Measurements from ENCODE around the gene ATXN7L3.

Gene ATXN7L3

DNA sequence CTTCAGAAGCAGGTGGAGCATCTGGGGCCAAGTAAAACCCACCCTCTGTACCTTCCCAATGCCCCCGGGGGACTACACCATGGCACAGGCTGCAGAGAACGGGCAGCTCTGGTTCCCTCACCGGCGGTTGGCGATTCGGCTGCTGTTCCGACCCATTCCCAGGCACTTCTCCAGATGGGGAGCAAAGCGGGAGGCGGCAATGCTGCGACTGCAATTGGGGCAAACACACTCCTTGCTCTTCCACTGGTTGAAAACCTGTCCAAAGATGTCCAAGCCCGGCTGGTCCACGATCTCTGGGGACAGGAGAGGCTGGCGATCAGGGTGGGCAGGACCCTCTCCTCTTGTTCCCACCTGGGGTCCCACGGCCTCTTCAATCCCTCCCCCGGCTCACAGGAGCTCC, 2.6 kb downstream of the ATXN7L3 start:
- TF ChIP-seq ELK4 (IDR thresholded peaks at IDR 0.05; ENCODE audit: borderline replicate concordance, low read depth, low read length) = no peak
- TF ChIP-seq ZSCAN16 (tag by site-specific recombination; IDR thresholded peaks at IDR 0.05) = no peak
- Histone ChIP-seq H3K27ac (ENCODE audit: extremely low read depth, low read depth, low read length) (no peak overlapping the region; the same call in 1 of the 2 replicates), H3K4me1 (ENCODE audit: control insufficient read depth, insufficient read depth, low read length) (peaks cover 5% of the 10 kb centered on the region), H3K4me3 (ENCODE audit: low read depth, low read length) (no peak overlapping the region), H3K36me3 (ENCODE audit: control insufficient read depth in 2 of 2, insufficient read depth in 1 of 2, low read length in 2 of 2) (peaks cover 11 to 56% of the 10 kb centered on the region in 2 experiments; a peak in 2 of 3 replicates), H3K9me3 (ENCODE audit: control insufficient read depth, insufficient read depth, low read depth, low read length) (no peaks in the 10 kb centered on the region)
- POLR2A ChIA-PET = interaction anchor here (4.9 kb wide), 1 partner anchor 11 kb away, joined by 46 read pairs; the partner anchor contains the start of gene TMUB2
- CTCF ChIA-PET = interaction anchor here (0.9 to 2.1 kb wide), 4 partner anchors 11 to 153 kb away, joined by 3 to 5 read pairs (median 4); partner anchors contain the start of gene TMUB2

- H3K4me3 ChIP-seq (ENCODE audit: low read depth, low read length) = no peak overlapping the region
- peaks cover 11 to 86% of the 10 kb centered on the region in 2 experiments; a peak in 2 of 3 replicates for H3K36me3 ChIP-seq (ENCODE audit: control insufficient read depth in 2 of 2, insufficient read depth in 1 of 2, low read length in 2 of 2)
- peak overlapping the region; percentile 71 for H3K27ac ChIP-seq (ENCODE audit: extremely low read depth, low read depth, low read length)
- H3K9me3 ChIP-seq (ENCODE audit: control insufficient read depth, insufficient read depth, low read depth, low read length) = no peaks in the 10 kb centered on the region
- CTCF ChIA-PET = interaction anchor here (1.0 to 1.9 kb wide), 2 partner anchors 10 to 138 kb away, joined by 3 to 7 read pairs; no protein-coding TSS in a partner anchor
- no peaks in the 10 kb centered on the region for H3K4me1 ChIP-seq (ENCODE audit: control insufficient read depth, insufficient read depth, low read length)
- POLR2A ChIA-PET = no interaction called here
- TF ChIP-seq ZNF2 (tag by site-specific recombination; IDR thresholded peaks at IDR 0.05) (no peak), ZNF341 (tag by site-specific recombination; IDR thresholded peaks at IDR 0.05; ENCODE audit: low read depth) (peak; percentile 56; the same call in 1 of the 2 replicates), ZNF585B (tag by site-specific recombination; IDR thresholded peaks at IDR 0.05) (no peak), ZNF398 (tag by site-specific recombination; IDR thresholded peaks at IDR 0.05) (peak; percentile 90), ZFP41 (tag by site-specific recombination; IDR thresholded peaks at IDR 0.05; ENCODE audit: borderline replicate concordance) (no peak), ZNF530 (tag by site-specific recombination; IDR thresholded peaks at IDR 0.05; ENCODE audit: low read depth) (no peak), ZNF184 (tag by site-specific recombination; IDR thresholded peaks at IDR 0.05) (no peak), GFI1B (tag by site-specific recombination; IDR thresholded peaks at IDR 0.05) (no peak), ZNF133 (tag by site-specific recombination; IDR thresholded peaks at IDR 0.05) (no peak), ZNF311 (tag by site-specific recombination; IDR thresholded peaks at IDR 0.05; ENCODE audit: borderline replicate concordance) (no peak), KLF16 (tag by site-specific recombination; IDR thresholded peaks at IDR 0.05) (no peak), ZNF549 (tag by site-specific recombination; IDR thresholded peaks at IDR 0.05) (no peak), SP7 (tag by site-specific recombination; IDR thresholded peaks at IDR 0.05) (no peak), ZNF157 (tag by site-specific recombination; IDR thresholded peaks at IDR 0.05) (no peak), ZEB2 (tag by site-specific recombination; IDR thresholded peaks at IDR 0.05) (no peak), ZBTB48 (tag by site-specific recombination; IDR thresholded peaks at IDR 0.05) (no peak), ZNF837 (tag by site-specific recombination; IDR thresholded peaks at IDR 0.05) (no peak), ZFP69B (tag by site-specific recombination; IDR thresholded peaks at IDR 0.05) (no peak), ZNF132 (tag by site-specific recombination; IDR thresholded peaks at IDR 0.05; ENCODE audit: borderline replicate concordance) (no peak), ZNF560 (tag by site-specific recombination; IDR thresholded peaks at IDR 0.05; ENCODE audit: borderline replicate concordance) (no peak), ZNF600 (tag by site-specific recombination; IDR thresholded peaks at IDR 0.05) (peak; percentile 30; the same call in 1 of the 2 replicates), ZBTB49 (tag by site-specific recombination; IDR thresholded peaks at IDR 0.05; ENCODE audit: low read depth) (no peak), ZNF514 (tag by site-specific recombination; IDR thresholded peaks at IDR 0.05) (no peak)
- TF ChIP-seq, protein P1, sequence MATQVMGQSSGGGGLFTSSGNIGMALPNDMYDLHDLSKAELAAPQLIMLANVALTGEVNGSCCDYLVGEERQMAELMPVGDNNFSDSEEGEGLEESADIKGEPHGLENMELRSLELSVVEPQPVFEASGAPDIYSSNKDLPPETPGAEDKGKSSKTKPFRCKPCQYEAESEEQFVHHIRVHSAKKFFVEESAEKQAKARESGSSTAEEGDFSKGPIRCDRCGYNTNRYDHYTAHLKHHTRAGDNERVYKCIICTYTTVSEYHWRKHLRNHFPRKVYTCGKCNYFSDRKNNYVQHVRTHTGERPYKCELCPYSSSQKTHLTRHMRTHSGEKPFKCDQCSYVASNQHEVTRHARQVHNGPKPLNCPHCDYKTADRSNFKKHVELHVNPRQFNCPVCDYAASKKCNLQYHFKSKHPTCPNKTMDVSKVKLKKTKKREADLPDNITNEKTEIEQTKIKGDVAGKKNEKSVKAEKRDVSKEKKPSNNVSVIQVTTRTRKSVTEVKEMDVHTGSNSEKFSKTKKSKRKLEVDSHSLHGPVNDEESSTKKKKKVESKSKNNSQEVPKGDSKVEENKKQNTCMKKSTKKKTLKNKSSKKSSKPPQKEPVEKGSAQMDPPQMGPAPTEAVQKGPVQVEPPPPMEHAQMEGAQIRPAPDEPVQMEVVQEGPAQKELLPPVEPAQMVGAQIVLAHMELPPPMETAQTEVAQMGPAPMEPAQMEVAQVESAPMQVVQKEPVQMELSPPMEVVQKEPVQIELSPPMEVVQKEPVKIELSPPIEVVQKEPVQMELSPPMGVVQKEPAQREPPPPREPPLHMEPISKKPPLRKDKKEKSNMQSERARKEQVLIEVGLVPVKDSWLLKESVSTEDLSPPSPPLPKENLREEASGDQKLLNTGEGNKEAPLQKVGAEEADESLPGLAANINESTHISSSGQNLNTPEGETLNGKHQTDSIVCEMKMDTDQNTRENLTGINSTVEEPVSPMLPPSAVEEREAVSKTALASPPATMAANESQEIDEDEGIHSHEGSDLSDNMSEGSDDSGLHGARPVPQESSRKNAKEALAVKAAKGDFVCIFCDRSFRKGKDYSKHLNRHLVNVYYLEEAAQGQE (tag by site-specific recombination; IDR thresholded peaks at IDR 0.05) = 0 out of 2 replicates have a peak, but pooled peaks have one; percentile 16
These were observed 6.2 kb downstream of the ATXN7L3 start for GRCh38 chr17:44193326-44194084.
